HepG2 (cell line): Measurements from ENCODE around the gene TNNI2. TPM values are rescaled to one million over a fixed set of nuclear protein-coding genes. Genes with fewer than 3 reads are reported as not detected.

ENCODE experiments used
- ARNTL ChIP-seq: sonication (generic); formaldehyde crosslinking; IDR thresholded peaks from 2 replicates; pipeline ENCODE4 v1.4.0; 2020; ENCODE audit warnings: mild to moderate bottlenecking, missing genetic modification reagents
- FOSL2 ChIP-seq: sonication (generic); formaldehyde crosslinking; IDR thresholded peaks from 2 replicates; pipeline ENCODE4 v1.4.0; 2020; ENCODE audit warnings: missing genetic modification reagents
- HNRNPLL ChIP-seq: fragments of 200-400 bp; formaldehyde crosslinking; IDR thresholded peaks from 2 replicates; pipeline ENCODE4 v1.6.1; 2017; ENCODE audit warnings: mild to moderate bottlenecking, low read depth, low read length; ENCODE audit not compliant: poor library complexity, severe bottlenecking
- KLF13 ChIP-seq: sonication (generic); formaldehyde crosslinking; IDR thresholded peaks from 2 replicates; pipeline ENCODE4 v1.4.0; 2020; ENCODE audit warnings: mild to moderate bottlenecking, missing genetic modification reagents
- MXI1 ChIP-seq: IDR thresholded peaks from 3 replicates; pipeline ENCODE4 v1.6.1; 2012; ENCODE audit warnings: low read depth, low read length, inconsistent platforms, borderline replicate concordance
- NFAT5 ChIP-seq: sonication (generic); formaldehyde crosslinking; IDR thresholded peaks from 2 replicates; pipeline ENCODE4 v1.4.0; 2020; ENCODE audit warnings: missing genetic modification reagents
- REL ChIP-seq: sonication (generic); formaldehyde crosslinking; conservative IDR thresholded peaks from 2 replicates; pipeline ENCODE4 v1.8.0; 2022; ENCODE audit warnings: mild to moderate bottlenecking, missing genetic modification reagents, moderate library complexity
- SOX5 ChIP-seq: IDR thresholded peaks from 2 replicates; pipeline ENCODE4 v1.6.1; 2016; ENCODE audit warnings: borderline replicate concordance
- TAF15 ChIP-seq: fragments of 200-400 bp; formaldehyde crosslinking; IDR thresholded peaks from one replicate; pipeline ENCODE4 v1.6.1; 2018; ENCODE audit warnings: mild to moderate bottlenecking, low read depth, low read length; ENCODE audit not compliant: poor library complexity, severe bottlenecking
- ZHX2 ChIP-seq, 2 experiments: sonication (generic) in 1 of 2; formaldehyde crosslinking in 1 of 2; IDR thresholded peaks; 2 replicates each; pipeline versions ENCODE4 v1.6.1 to v1.9.0; 2014 to 2022; ENCODE audit warnings: antibody characterized with exemption in 1 of 2, borderline replicate concordance in 1 of 2, inconsistent platforms in 1 of 2, low read depth in 1 of 2, missing genetic modification reagents in 1 of 2
- ZKSCAN5 ChIP-seq: sonication (generic); formaldehyde crosslinking; IDR thresholded peaks from 2 replicates; pipeline ENCODE4 v1.5.1; 2020; ENCODE audit warnings: mild to moderate bottlenecking, missing genetic modification reagents
- ZNF501 ChIP-seq: sonication (generic); formaldehyde crosslinking; IDR thresholded peaks from 2 replicates; pipeline ENCODE4 v1.5.1; 2020; ENCODE audit warnings: mild to moderate bottlenecking, moderate library complexity, missing genetic modification reagents
- ZNF530 ChIP-seq: sonication (generic); formaldehyde crosslinking; IDR thresholded peaks from 2 replicates; pipeline ENCODE4 v1.5.0; 2020; ENCODE audit warnings: low read depth, mild to moderate bottlenecking, missing genetic modification reagents
- ZNF574 ChIP-seq: sonication (generic); formaldehyde crosslinking; IDR thresholded peaks from 2 replicates; pipeline ENCODE4 v1.4.0; 2020; ENCODE audit warnings: missing genetic modification reagents
- ZSCAN25 ChIP-seq: sonication (generic); formaldehyde crosslinking; IDR thresholded peaks from 2 replicates; pipeline ENCODE4 v1.8.0; 2022; ENCODE audit warnings: mild to moderate bottlenecking, missing genetic modification reagents
- polyA plus RNA-seq, 8 experiments: library from polyadenylated mRNA; depleted of rRNA in 3 of 8; stranded (reverse) in 7 of 8; unstranded in 1 of 8; fragments of >200 nt; fragmentation: Illumina TruSeq in 4 of 8; extraction: Trizol in 4 of 8; gene quantifications; 2 replicates each; pipeline versions ENCODE4 v1.2.1 to v1.2.3, GENCODE V29; 2011 to 2016; ENCODE audit warnings: low read depth in 4 of 8, missing spikeins in 1 of 8, mixed read lengths in 1 of 8; ENCODE audit not compliant: insufficient read depth in 1 of 8
- total RNA-seq, 5 experiments: library from RNA; depleted of rRNA; stranded (reverse); fragments of >200 nt; fragmentation: Illumina TruSeq; extraction: Trizol; gene quantifications; 2 replicates each; pipeline ENCODE4 v1.2.3, GENCODE V29; 2016; ENCODE audit warnings: low read depth in 1 of 5

TNNI2 gene
- total and polyA plus RNA-seq, 2 of the 13 experiments (the other 11 are each of a cell fraction or from before 2014, with no cell fraction given) = 7.2 to 12.0 TPM

GRCh38 chr11:1825039-1825740, 13.6 kb upstream of the TNNI2 start (continued):
- no peak for TF ChIP-seq NFAT5 (CRISPR knock-in tag)
- TF ChIP-seq ZSCAN25 = peak; percentile 98
- no peak for TF ChIP-seq ZHX2 (IDR thresholded peaks at IDR 0.05; ENCODE audit: low read depth)
- no peak for TF ChIP-seq ZHX2 (CRISPR knock-in tag; IDR thresholded peaks at IDR 0.05; ENCODE audit: borderline replicate concordance)
- no peak for TF ChIP-seq KLF13 (CRISPR knock-in tag)
- TF ChIP-seq ZNF501 (CRISPR knock-in tag) = no peak
- TF ChIP-seq SOX5 = no peak; the same call in 1 of the 2 replicates
- peak; percentile 81 for TF ChIP-seq ZNF574 (CRISPR knock-in tag)
- TF ChIP-seq MXI1 = peak; percentile 29; the same call in 1 of the 3 replicates
- no peak for TF ChIP-seq ZKSCAN5 (CRISPR knock-in tag)
- no peak for TF ChIP-seq ZNF530
- peak; percentile 26; the same call in 1 of the 2 replicates for TF ChIP-seq FOSL2
- TF ChIP-seq TAF15 = no peak
- TF ChIP-seq HNRNPLL = peak; percentile 68
- TF ChIP-seq ARNTL (CRISPR knock-in tag) = peak; percentile 60
- TF ChIP-seq REL (CRISPR knock-in tag) = no peak
